Suprapubic skin (tissue), 4 donors: Measurements from ENCODE around the gene AFF4. TPM values are rescaled to one million over a fixed set of nuclear protein-coding genes. Genes with fewer than 3 reads are reported as not detected.
"Not testable (repeated sequence)": the region's sequence is repeated elsewhere in the genome, so short reads cannot be mapped to it uniquely, and the experiment has no call there.

Experiments used
- DNase-seq, 2 donors: peaks; one replicate each; pipeline ENCODE4 v3.0.0-alpha.2; 2019; ENCODE audit warnings: low spot score in 2 of 2
- H3K27ac ChIP-seq: fragments of 200-600 bp; sonication (generic); one replicate; pipeline ENCODE4 v1.5.1; 2019
- H3K27me3 ChIP-seq: fragments of 200-600 bp; sonication (generic); one replicate; pipeline ENCODE4 v1.5.1; 2019
- H3K36me3 ChIP-seq: fragments of 200-600 bp; sonication (generic); one replicate; pipeline ENCODE4 v1.5.1; 2019
- H3K4me1 ChIP-seq: fragments of 200-600 bp; sonication (generic); one replicate; pipeline ENCODE4 v1.5.1; 2019
- H3K4me3 ChIP-seq: fragments of 200-600 bp; sonication (generic); one replicate; pipeline ENCODE4 v1.5.1; 2019; ENCODE audit warnings: mild to moderate bottlenecking
- H3K9me3 ChIP-seq: fragments of 200-600 bp; sonication (generic); one replicate; pipeline ENCODE4 v1.5.1; 2019
- CTCF ChIP-seq, 2 donors: fragments of 200-600 bp in 1 of 2; fragments of 450-650 bp in 1 of 2; sonication (generic) in 1 of 2; IDR thresholded peaks; one replicate each; pipeline ENCODE4 v1.5.1; 2016 to 2019; ENCODE audit warnings: antibody characterized with exemption in 2 of 2, mild to moderate bottlenecking in 1 of 2, moderate library complexity in 1 of 2
- EP300 ChIP-seq: sonication (generic); formaldehyde crosslinking; IDR thresholded peaks from one replicate; pipeline ENCODE4 v1.6.1; 2017; ENCODE audit warnings: antibody characterized with exemption
- POLR2A ChIP-seq, 2 donors: fragments of 450-650 bp; IDR thresholded peaks; one replicate each; pipeline ENCODE4 v1.6.1; 2017; ENCODE audit warnings: antibody characterized with exemption in 2 of 2, mild to moderate bottlenecking in 2 of 2, moderate library complexity in 2 of 2
- POLR2AphosphoS5 ChIP-seq, 3 donors: sonication (generic); formaldehyde crosslinking; IDR thresholded peaks; one replicate each; pipeline ENCODE4 v1.6.1; 2017; ENCODE audit warnings: antibody characterized with exemption in 3 of 3
- WGBS: methylation state at CpG from one replicate; pipeline ENCODE4 v1.1.5; 2018; 5-methylcytosine and 5-hydroxymethylcytosine counted together
- total RNA-seq, 4 donors: library from RNA; depleted of rRNA; stranded (reverse); fragments of >200 nt; gene quantifications; one replicate each; pipeline ENCODE4 v1.1.0, GENCODE V29; 2016

Gene AFF4
- total RNA-seq: 100 to 1,000 TPM in 1 of 4 donors, 10 to 100 TPM in 3; 55.8 to 107 (median 71.7) TPM

- Histone ChIP-seq H3K4me1 (peaks cover 30% of the 10 kb centered on the region), H3K36me3 (no peaks in the 10 kb centered on the region), H3K27ac (peak within 1 kb of the TSS; percentile 100), H3K4me3 (peak within 1 kb of the TSS; percentile 92), H3K27me3 (no peaks in the 10 kb centered on the region), H3K9me3 (no peaks in the 10 kb centered on the region)
- DNase-seq: peak; percentile 98
- WGBS: 2% methylated on average over 45 of the region's 98 CpGs
- peak; percentile 61 to 97 for TF ChIP-seq POLR2A (IDR thresholded peaks at IDR 0.05)
- TF ChIP-seq POLR2AphosphoS5 (IDR thresholded peaks at IDR 0.05): peak; percentile 58 to 85 (median 84)
- TF ChIP-seq EP300: no peak
These were observed at the start of gene AFF4 for GRCh38 chr5:132963171-132964104. AFF4 (minus strand) TSS chr5:132963634; CDS start chr5:132937189, 26,445 bp downstream.

GRCh38 chr5:133008455-133008854 lies 45.0 kb upstream of the AFF4 start:
- H3K4me3 ChIP-seq, H3K9me3 ChIP-seq, H3K27me3 ChIP-seq, H3K27ac ChIP-seq, DNase-seq, H3K4me1 ChIP-seq: not testable (repeated sequence)
- peaks cover 16% of the 10 kb centered on the region for H3K36me3 ChIP-seq
- 82% methylated on average over 6 of the region's 6 CpGs for WGBS

- Histone ChIP-seq H3K4me3 (no peak overlapping the region), H3K9me3 (no peaks in the 10 kb centered on the region), H3K27ac (no peak overlapping the region), H3K4me1 (no peaks in the 10 kb centered on the region), H3K27me3 (no peaks in the 10 kb centered on the region), H3K36me3 (peaks cover 27% of the 10 kb centered on the region)
- no peak for TF ChIP-seq EP300
- TF ChIP-seq CTCF (IDR thresholded peaks at IDR 0.05): no peak
- TF ChIP-seq POLR2A (IDR thresholded peaks at IDR 0.05): no peak
- no peak for TF ChIP-seq POLR2AphosphoS5 (IDR thresholded peaks at IDR 0.05)
- 62% methylated on average over 1 of the region's 1 CpG for WGBS
- DNase-seq: no peak
These were observed 43.2 kb upstream of the AFF4 start for GRCh38 chr5:133006653-133007052.

- H3K27ac ChIP-seq: no peak overlapping the region
- TF ChIP-seq CTCF (IDR thresholded peaks at IDR 0.05) (no peak), POLR2AphosphoS5 (IDR thresholded peaks at IDR 0.05) (no peak), POLR2A (IDR thresholded peaks at IDR 0.05) (no peak), EP300 (no peak)
- H3K27me3 ChIP-seq: no peaks in the 10 kb centered on the region
- WGBS: 60% methylated on average over 2 of the region's 2 CpGs
- DNase-seq: no peak
- H3K9me3 ChIP-seq: no peaks in the 10 kb centered on the region
- peaks cover 19% of the 10 kb centered on the region for H3K36me3 ChIP-seq
- no peaks in the 10 kb centered on the region for H3K4me1 ChIP-seq
- no peak overlapping the region for H3K4me3 ChIP-seq
These were observed 35.8 kb upstream of the AFF4 start for GRCh38 chr5:132999246-132999645.

- DNase-seq: no peak
- WGBS: 89% methylated on average over 2 of the region's 2 CpGs
- Histone ChIP-seq H3K4me3 (no peak overlapping the region), H3K4me1 (no peaks in the 10 kb centered on the region), H3K27me3 (no peaks in the 10 kb centered on the region), H3K36me3 (peaks cover 16% of the 10 kb centered on the region), H3K27ac (no peak overlapping the region), H3K9me3 (no peaks in the 10 kb centered on the region)
- TF ChIP-seq POLR2A (IDR thresholded peaks at IDR 0.05): no peak
- TF ChIP-seq POLR2AphosphoS5 (IDR thresholded peaks at IDR 0.05): no peak
- TF ChIP-seq CTCF (IDR thresholded peaks at IDR 0.05): no peak
- TF ChIP-seq EP300: no peak
These were observed 35.1 kb upstream of the AFF4 start for GRCh38 chr5:132998556-132998955.

- WGBS: 64% methylated on average over 1 of the region's 1 CpG
These were observed 32.9 kb upstream of the AFF4 start for GRCh38 chr5:132996307-132996706.

More at GRCh38 chr5:132996307-132996706, 32.9 kb upstream of the AFF4 start:
- no peak for DNase-seq
- no peak overlapping the region for H3K4me3 ChIP-seq
- TF ChIP-seq EP300: no peak
- no peak for TF ChIP-seq CTCF (IDR thresholded peaks at IDR 0.05)
- TF ChIP-seq POLR2A (IDR thresholded peaks at IDR 0.05): no peak
- TF ChIP-seq POLR2AphosphoS5 (IDR thresholded peaks at IDR 0.05): no peak
- no peaks in the 10 kb centered on the region for H3K4me1 ChIP-seq
- no peaks in the 10 kb centered on the region for H3K9me3 ChIP-seq
- no peaks in the 10 kb centered on the region for H3K27me3 ChIP-seq
- peaks cover 4% of the 10 kb centered on the region for H3K36me3 ChIP-seq
- H3K27ac ChIP-seq: no peak overlapping the region
